Measurements from ENCODE around the gene RLBP1. TPM values are rescaled to one million over a fixed set of nuclear protein-coding genes. Genes with fewer than 3 reads are reported as not detected.

Gene RLBP1
- total RNA-seq, 4 donors from 2014 or later, result not detected

GRCh38 chr15:89187986-89188514 lies 33.3 kb downstream of the RLBP1 start:
- ATAC-seq, result no peak
- in situ Hi-C loops (cut with MboI; ENCODE audit: low sequenced_read_pairs in 4 of 4), result loop anchor here in 1 of 4 donors (10.0 kb wide), 1 partner anchor 293 kb away; the partner anchor contains the start of gene HAPLN3

DNA sequence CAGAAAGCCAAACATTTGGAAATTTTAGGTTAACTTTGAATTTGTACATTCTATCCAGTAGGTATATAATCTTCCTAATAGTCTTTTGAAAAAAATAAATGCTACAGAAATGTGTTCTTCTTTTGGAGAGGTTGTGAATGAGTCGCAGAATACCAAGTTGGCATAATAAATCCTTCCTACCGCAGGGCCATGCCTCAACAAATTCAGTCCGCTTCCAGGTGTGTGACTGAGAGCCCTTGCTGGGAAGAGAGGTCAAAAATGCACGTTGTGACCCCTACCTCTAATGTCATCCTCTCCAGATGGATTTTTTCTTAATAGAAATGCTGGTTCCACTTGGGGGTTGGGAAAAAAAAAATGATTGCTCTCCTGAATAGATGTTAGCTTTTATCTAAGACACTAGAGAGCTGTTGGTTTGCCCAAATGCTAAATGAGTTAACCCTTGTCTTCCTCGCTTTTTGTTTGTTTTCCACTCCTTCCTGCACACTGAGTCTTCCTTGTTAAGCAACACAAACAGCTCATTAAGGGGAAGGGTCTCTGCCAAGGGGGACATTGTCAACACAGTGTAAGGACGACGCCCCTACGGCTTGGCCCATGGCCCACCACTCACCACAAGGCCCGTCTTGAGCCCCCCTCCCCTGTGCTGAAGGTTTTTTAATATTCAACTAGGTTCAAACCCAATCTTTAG lies 33.9 kb downstream of the RLBP1 start:
- TF ChIP-seq, protein P1, sequence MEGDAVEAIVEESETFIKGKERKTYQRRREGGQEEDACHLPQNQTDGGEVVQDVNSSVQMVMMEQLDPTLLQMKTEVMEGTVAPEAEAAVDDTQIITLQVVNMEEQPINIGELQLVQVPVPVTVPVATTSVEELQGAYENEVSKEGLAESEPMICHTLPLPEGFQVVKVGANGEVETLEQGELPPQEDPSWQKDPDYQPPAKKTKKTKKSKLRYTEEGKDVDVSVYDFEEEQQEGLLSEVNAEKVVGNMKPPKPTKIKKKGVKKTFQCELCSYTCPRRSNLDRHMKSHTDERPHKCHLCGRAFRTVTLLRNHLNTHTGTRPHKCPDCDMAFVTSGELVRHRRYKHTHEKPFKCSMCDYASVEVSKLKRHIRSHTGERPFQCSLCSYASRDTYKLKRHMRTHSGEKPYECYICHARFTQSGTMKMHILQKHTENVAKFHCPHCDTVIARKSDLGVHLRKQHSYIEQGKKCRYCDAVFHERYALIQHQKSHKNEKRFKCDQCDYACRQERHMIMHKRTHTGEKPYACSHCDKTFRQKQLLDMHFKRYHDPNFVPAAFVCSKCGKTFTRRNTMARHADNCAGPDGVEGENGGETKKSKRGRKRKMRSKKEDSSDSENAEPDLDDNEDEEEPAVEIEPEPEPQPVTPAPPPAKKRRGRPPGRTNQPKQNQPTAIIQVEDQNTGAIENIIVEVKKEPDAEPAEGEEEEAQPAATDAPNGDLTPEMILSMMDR (IDR thresholded peaks at IDR 0.05 in 4 of 5, conservative IDR thresholded peaks at IDR 0.05 in 1 of 5), result no peak
- TF ChIP-seq POLR2A (IDR thresholded peaks at IDR 0.05), result no peak
- intact Hi-C loops (cut with DNase I; ENCODE audit: low total_unique reads), result no loop called here
- in situ Hi-C loops (cut with MboI; ENCODE audit: low sequenced_read_pairs in 4 of 4), result loop anchor here in 1 of 4 donors (10.0 kb wide), 1 partner anchor 293 kb away; the partner anchor contains the start of gene HAPLN3

More at GRCh38 chr15:89187986-89188514, 33.3 kb downstream of the RLBP1 start:
- Histone ChIP-seq H3K9me3 (no peaks in the 10 kb centered on the region), H3K4me1 (no peaks in the 10 kb centered on the region), H3K36me3 (peaks cover 0 to 83% of the 10 kb centered on the region in 2 donors), H3K27me3 (no peaks in the 10 kb centered on the region), H3K4me3 (no peak overlapping the region), H3K27ac (no peak overlapping the region)
- DNase-seq, result no peak
- intact Hi-C loops (cut with DNase I; ENCODE audit: low total_unique reads), result no loop called here
- TF ChIP-seq, protein P1 (IDR thresholded peaks at IDR 0.05 in 4 of 5, conservative IDR thresholded peaks at IDR 0.05 in 1 of 5), result no peak
- TF ChIP-seq POLR2A (IDR thresholded peaks at IDR 0.05), result no peak

DNA sequence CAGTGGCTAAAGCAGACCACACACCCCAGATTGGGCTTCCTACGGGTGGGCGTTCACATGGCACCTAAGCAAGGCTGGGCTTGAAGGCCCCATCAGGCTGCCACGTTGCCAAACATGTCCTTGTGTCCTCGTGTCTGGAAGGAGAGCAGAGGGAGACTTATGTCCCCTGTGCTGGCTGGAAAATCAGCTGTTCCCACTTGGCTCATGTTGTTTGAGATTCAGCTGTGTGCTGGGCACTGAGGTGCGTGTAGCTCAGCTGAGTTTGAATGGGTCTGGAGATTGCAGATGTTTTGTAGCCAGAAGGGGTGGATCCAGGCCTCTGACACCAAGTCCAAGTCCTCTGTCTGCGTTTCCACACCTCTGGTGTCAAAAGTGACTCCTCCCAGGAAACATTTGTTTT lies 34.6 kb downstream of the RLBP1 start:
- Histone ChIP-seq H3K9me3 (no peaks in the 10 kb centered on the region), H3K27ac (no peak overlapping the region), H3K27me3 (no peaks in the 10 kb centered on the region), H3K36me3 (peaks cover 0 to 81% of the 10 kb centered on the region in 2 donors), H3K4me3 (no peak overlapping the region), H3K4me1 (no peaks in the 10 kb centered on the region)
- DNase-seq (no peak), ATAC-seq (no peak)
- TF ChIP-seq, protein P1 (IDR thresholded peaks at IDR 0.05 in 4 of 5, conservative IDR thresholded peaks at IDR 0.05 in 1 of 5), result no peak
- TF ChIP-seq POLR2A (IDR thresholded peaks at IDR 0.05), result no peak
- intact Hi-C loops (cut with DNase I; ENCODE audit: low total_unique reads) (no loop called here), in situ Hi-C loops (cut with MboI; ENCODE audit: low sequenced_read_pairs in 4 of 4) (loop anchor here in 1 of 4 donors (10.0 kb wide), 1 partner anchor 292 kb away; the partner anchor contains the start of gene HAPLN3)

More for the DNA sequence above, 33.9 kb downstream of the RLBP1 start:
- Histone ChIP-seq H3K9me3 (no peaks in the 10 kb centered on the region), H3K27ac (no peak overlapping the region), H3K36me3 (peaks cover 0 to 82% of the 10 kb centered on the region in 2 donors), H3K27me3 (no peaks in the 10 kb centered on the region), H3K4me3 (no peak overlapping the region), H3K4me1 (no peaks in the 10 kb centered on the region)
- no peak for ATAC-seq
- DNase-seq, result no peak

- in situ Hi-C loops (cut with MboI; ENCODE audit: low sequenced_read_pairs in 4 of 4) (loop anchor here in 1 of 4 donors (10.0 kb wide), 1 partner anchor 290 kb away; the partner anchor contains the start of gene HAPLN3), intact Hi-C loops (cut with DNase I; ENCODE audit: low total_unique reads) (no loop called here)
- no peak for DNase-seq
- Histone ChIP-seq H3K27me3 (no peaks in the 10 kb centered on the region), H3K36me3 (peaks cover 0 to 74% of the 10 kb centered on the region in 2 donors), H3K4me3 (no peak overlapping the region), H3K27ac (no peak overlapping the region), H3K9me3 (no peaks in the 10 kb centered on the region), H3K4me1 (no peaks in the 10 kb centered on the region)
- TF ChIP-seq, protein P1 (IDR thresholded peaks at IDR 0.05 in 4 of 5, conservative IDR thresholded peaks at IDR 0.05 in 1 of 5), result no peak
- no peak for TF ChIP-seq POLR2A (IDR thresholded peaks at IDR 0.05)
- ATAC-seq, result no peak
Measured at GRCh38 chr15:89184886-89185526, 36.4 kb downstream of the RLBP1 start.

All from gastrocnemius medialis (tissue), 4 donors.